Measurements from ENCODE around the gene BET1L.
"Not testable (repeated sequence)": the region's sequence is repeated elsewhere in the genome, so short reads cannot be mapped to it uniquely, and the experiment has no call there.

Gene BET1L

DNA sequence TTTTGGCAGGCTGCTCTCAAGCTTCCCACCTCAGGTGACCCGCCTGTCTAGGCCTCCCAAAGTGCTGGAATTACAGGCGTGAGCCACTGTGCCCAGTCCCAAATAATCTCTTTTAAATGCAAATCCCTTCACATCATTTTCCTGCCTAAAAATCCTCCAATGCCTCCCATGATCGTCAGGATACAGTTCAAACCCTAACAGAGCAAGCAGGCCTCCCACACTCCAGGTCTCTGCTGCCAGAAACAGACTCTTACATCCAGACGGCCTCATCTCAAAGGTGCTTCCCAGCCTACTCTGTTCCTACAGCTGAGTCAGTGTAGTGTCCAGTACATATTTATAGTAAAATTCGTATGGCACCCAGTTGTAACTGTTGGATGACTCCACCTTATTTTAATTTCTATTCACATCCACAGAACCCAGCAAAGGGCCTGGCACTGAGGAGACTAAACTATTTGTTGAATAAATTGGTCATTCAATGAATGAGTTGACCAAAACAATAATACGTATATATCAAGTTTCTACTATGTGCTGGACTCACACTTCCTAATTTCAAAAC is 20.7 kb upstream of the BET1L start:
- no peak for DNase-seq (ENCODE audit: low read depth in 2 of 2)

- no peak for DNase-seq (ENCODE audit: low read depth in 2 of 2)
Measured at GRCh38 chr11:225734-226453, 18.7 kb upstream of the BET1L start.

- DNase-seq (ENCODE audit: low read depth in 2 of 2) = no peak
Measured at GRCh38 chr11:224424-224823, 17.2 kb upstream of the BET1L start.

DNA sequence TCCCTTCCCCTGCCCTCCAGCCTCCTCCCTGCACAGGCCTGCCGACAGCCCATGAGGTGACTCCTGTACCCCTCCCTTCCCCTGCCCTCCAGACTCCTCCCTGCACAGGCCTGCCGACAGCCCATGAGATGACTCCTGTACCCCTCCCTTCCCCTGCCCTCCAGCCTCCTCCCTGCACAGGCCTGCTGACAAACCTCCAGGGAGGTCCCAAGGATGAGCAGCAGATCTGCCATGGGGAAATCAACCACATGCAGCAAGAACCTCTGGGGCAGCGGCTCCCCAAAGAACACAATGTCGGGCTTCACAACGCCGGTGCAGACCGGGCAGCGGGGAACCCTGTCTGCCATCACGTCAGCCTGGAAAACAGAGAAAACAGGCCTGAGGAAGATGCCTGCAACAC is 16.7 kb upstream of the BET1L start:
- DNase-seq (ENCODE audit: low read depth in 2 of 2) = no peak

DNA sequence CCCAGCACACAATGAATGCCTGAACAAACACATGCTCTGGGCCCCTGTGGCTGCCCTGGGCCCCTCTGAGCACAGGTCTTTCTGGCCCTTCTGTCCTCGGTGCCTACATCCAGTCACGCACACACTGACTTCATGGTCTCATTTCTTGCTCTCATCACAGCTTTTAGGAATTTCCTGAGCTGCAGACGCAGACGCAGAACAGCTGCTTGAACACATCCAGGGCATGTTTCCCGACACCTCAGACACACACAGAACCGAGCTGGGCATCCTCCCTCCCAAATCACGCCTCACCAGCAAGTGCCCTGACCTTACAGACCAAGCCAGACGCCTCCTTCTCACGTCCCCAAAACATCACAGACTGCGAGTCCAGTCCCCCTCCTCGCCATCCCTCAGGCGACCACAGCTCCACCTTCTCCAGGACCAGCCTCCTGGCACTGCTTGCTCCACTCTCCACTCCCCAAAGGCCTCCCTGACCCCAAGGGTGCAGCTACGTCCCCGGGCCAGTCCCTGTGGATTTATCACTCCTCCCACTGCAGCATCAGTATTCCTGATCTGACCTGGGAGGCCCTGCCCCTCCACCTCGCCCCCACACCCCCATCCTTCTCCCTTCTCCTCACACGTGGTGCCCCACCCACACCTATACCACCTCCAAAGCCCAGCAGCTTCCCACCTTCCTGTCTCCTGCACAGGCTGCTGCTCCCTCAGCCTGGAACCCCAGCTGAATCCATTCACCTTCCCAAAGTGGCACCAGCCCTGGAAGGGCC is 16.0 kb upstream of the BET1L start:
- no peak for DNase-seq (ENCODE audit: low read depth in 2 of 2)

GRCh38 chr11:221998-222789 is 15.0 kb upstream of the BET1L start:
- no peak for DNase-seq (ENCODE audit: low read depth in 2 of 2)

- DNase-seq (ENCODE audit: low read depth in 2 of 2) = no peak
Measured at GRCh38 chr11:221539-221938, 14.3 kb upstream of the BET1L start.

- not testable (repeated sequence) for DNase-seq (ENCODE audit: low read depth in 2 of 2)
Measured at GRCh38 chr11:220641-221215, 13.5 kb upstream of the BET1L start.

DNA sequence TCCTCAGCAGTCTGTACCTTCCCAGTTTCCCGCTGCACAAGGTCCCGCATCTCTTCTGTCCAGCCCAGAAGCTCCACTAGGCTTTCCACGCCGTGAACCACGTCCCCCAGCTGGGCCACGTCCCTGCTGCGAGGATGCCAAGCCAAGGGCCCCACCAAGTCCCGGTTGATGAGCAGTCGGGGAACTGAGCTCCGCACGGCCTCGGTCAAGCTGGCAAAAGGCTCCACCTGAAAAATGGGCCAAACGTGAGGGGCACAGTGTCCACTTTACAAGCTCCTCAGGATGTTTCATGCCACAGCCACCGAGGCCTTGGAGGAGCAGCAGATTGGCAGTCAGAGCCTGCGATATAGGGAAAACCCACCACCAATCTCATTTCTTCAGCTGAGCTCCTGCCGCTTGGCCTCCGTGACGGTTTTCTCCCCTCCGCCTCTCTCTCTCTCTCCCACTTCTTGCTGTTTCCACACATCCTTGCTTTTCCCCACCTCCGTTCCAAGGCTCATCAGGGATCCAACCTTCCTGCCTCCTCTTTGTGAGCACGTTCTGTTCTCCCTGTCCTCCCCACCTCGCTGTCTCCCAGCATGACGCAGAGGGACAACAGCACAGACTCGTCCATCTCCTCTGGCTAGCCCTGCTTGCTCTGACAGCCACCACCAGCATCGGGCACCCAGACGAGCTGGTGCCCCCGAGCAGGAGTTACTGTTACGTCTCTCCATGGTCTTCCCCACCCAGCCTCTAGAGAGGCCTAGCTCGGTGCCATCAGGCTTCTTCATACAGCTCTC is 11.8 kb upstream of the BET1L start:
- no peak for DNase-seq (ENCODE audit: low read depth in 2 of 2)

DNA sequence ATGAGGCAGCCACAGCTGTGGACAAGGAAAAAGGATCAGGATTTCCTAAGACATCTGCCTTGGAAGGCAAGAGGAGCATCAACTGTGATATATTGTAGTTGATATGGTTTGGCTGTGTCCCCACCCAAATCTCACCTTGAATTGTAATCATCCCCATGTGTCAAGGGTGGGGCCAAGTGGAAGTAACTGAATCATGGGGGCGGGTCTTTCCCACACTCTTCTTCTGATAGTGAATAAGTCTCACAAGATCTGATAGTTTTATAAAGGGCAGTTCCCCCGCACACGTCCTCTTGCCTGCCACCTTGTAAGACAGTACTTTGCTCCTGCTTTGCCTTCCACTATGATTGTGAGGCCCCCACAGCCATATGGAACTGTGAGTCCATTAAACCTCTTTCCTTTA is 10.5 kb upstream of the BET1L start:
- no peak for DNase-seq (ENCODE audit: low read depth in 2 of 2)

GRCh38 chr11:216081-216974 is 9.1 kb upstream of the BET1L start:
- DNase-seq (ENCODE audit: low read depth in 2 of 2) = no peak

DNA sequence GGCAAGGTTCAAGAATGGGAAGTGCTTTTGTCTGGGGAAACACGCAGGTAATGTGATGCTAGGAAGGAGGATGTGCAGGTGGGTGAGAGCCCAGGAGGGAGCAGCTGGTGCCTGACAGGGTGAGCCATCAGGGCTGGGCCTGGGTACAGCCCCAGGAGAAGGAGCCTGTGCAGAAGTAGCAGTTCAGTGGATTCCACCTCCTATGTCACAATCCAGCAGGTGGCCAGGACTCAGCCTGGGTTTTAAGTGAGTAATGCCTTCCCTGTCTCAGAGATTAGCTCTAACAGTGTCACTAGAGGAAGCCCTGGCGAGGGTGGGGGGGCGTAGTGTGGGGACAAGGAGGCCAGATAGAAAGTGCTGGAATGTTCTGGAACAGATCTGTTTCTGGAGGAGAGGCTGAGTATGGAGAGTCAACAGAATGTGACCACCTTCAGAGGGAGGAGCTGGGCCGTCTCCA is 8.4 kb upstream of the BET1L start:
- no peak for DNase-seq (ENCODE audit: low read depth in 2 of 2)

DNA sequence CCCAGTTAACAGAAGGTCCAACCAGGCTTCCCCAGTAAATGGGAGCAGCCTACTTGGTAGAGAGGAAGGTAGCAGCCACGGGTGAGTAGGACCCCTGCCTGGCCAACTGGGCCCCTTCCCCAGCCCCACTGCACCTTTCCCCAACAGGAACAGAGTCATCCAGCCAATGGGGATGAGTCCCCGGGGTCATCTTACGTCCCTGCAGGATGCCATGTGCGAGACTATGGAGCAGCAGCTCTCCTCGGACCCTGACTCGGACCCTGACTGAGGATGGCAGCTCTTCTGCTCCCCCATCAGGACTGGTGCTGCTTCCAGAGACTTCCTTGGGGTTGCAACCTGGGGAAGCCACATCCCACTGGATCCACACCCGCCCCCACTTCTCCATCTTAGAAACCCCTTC is 6.9 kb upstream of the BET1L start:
- DNase-seq (ENCODE audit: low read depth in 2 of 2) = no peak

DNA sequence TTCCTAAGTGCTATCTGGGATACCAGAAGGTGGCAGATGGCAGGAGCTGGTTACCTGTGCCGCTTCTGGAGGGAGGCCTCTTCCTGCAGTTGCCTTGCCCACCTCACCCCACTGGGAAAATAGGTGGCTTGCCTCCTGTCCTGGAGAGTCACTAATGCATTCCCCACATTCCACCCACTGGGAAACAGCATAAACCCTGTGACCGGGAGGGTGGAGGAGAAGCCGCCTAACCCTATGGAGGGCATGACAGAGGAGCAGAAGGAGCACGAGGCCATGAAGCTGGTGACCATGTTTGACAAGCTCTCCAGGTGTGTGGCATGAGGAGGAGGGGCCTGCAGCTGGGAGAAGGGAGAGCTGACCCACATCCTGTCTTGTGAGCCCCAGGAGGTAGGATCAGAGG is 5.9 kb upstream of the BET1L start:
- DNase-seq (ENCODE audit: low read depth in 2 of 2) = no peak

DNA sequence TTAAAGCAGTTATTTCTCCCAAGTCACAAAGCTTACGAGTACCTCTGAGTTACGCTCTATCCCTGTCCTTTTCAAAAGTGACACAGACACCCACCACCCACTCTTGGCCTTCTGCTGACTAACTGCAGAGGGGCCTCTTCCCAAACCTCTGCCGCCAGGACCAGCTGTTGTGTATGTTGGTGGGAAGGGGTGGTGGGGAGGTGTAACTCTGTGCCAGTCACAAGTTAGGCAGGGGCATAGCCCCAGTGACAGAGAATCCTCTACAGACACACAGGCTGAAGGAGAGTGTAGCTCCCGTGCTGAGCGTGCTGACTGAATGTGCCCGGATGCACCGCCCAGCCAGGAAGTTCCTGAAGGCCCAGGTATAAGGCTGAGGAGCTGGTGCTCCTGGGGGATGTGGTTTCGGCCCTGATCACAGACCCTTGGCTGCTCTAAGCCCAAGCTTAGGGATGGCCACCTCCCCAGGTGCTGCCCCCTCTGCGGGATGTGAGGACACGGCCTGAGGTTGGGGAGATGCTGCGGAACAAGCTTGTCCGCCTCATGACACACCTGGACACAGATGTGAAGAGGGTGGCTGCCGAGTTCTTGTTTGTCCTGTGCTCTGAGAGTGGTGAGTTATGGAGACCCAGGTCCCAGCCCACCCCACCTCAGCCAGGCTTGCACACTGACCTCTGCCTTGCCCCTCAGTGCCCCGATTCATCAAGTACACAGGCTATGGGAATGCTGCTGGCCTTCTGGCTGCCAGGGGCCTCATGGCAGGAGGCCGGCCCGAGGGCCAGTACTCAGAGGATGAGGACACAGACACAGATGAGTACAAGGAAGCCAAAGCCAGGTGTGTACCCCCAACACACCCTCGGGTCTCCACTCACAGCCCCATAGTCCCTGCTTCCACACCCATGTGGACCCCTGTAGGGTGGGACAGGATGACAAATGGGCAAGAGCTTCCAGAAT is 5.2 kb upstream of the BET1L start:
- DNase-seq (ENCODE audit: low read depth in 2 of 2) = no peak

DNA sequence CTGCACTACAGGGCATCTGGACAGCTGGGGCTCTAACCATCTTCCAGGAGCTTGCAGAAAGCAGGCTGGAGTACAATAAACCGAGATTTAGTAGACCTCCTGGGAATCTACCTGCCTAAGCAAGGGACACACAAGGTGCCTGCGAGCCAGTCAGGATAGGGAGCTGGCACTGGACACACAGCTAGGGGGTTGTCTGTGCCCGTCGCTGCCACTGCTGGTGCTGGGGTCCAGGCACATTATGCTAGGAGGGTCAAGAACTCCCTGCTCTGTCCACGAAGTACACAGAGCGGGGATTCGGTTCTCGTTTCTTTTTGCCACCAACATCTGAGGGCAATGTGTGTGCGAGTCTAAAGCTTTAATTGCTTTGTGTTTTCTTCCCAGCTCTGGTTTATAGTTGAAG is 4.5 kb upstream of the BET1L start:
- no peak for DNase-seq (ENCODE audit: low read depth in 2 of 2)

DNA sequence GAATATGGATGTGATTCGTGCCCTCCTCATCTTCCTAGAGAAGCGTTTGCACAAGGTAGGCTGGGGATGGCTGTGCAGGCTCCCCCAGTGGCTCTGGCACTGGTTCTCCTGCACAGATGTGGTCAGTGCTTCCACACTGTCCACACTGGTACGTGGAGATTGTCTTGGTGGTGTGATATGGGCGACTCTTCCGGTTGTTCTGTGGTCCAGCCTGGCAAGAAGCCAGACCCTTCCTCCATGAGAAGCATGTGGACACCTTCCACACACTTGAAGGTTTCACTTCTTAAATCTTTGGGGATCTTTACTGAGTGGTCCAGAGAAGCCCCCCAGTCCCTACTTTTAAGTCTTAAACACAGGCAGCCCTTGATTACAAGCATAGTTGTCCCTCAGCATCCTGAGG is 4.1 kb upstream of the BET1L start:
- DNase-seq (ENCODE audit: low read depth in 2 of 2) = no peak

DNA sequence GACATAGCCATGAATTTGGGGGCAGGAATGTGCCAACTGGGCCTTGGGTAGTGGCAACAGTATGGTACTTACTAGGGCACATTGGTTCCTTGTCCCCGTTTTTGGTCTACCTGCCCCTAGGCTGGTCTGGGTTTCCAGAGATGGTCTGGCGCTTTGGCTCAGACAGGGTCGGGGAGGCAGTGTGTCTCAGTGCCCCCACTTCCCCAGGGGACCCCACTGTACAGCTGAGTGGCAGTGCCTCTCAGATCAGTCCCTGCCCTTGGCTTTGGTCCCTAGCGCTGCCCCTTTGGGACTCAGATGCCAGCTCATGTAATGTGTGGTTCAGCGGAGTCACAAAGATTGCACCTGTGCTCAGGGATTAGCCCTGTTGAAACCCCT is 3.6 kb upstream of the BET1L start:
- DNase-seq (ENCODE audit: low read depth in 2 of 2) = no peak

All from stimulated activated CD4-positive, alpha-beta T cell treated with anti-CD3 and anti-CD28 coated beads, Interleukin-1b, Interleukin-23, amount 100 ng/mL, for 1 hour (primary cell).